K562 (cell line): ENCODE measurements around the gene DMD. TPM values are rescaled to one million over a fixed set of nuclear protein-coding genes. Genes with fewer than 3 reads are reported as not detected.

ENCODE experiments used
- ATAC-seq: fragments of 200-7000 bp; cut with Tn5 transposase; 3 replicates; pipeline ENCODE4 v1.9.1; 2020; ENCODE audit warnings: moderate library complexity
- BruUV-seq: library from RNA; stranded (reverse); fragments of 400-500 nt; replicated peaks from 2 replicates; lab custom pipeline; 2021; lab: Mats Ljungman, UMichigan
- CTCF ChIA-PET: fragments of 300-600 bp; formaldehyde crosslinking; extraction: SDS; loops from one replicate; lab custom pipeline; 2021; ENCODE audit warnings: low intra/inter-chr PET ratio; lab: Yijun Ruan, JAX
- POLR2A ChIA-PET: fragments of 300-600, 350-650 bp; sonication (Branson Sonifier 250); formaldehyde crosslinking; extraction: SDS; loops from one replicate; lab custom pipeline; 2021; ENCODE audit warnings: antibody characterized with exemption, inconsistent platforms; lab: Yijun Ruan, JAX
- DNase-seq, 4 experiments: peaks; one replicate each; pipeline versions ENCODE4 v3.0.0 to v3.0.0-alpha.2; 2011 to 2018; ENCODE audit warnings: low spot score in 3 of 4, mixed read lengths in 3 of 4; ENCODE audit errors: extremely low read depth in 1 of 4
- FAIRE-seq: peaks from 2 replicates; lab custom pipeline; 2011; peaks lifted over from hg19 to GRCh38; lab: Jason Lieb, UNC
- H2AFZ ChIP-seq: 2 replicates; pipeline ENCODE4 v1.6.0; 2011; ENCODE audit warnings: low read depth, low read length, control low read depth, inconsistent platforms
- H3K27ac ChIP-seq: fragments of 200-600 bp; 3 replicates; pipeline ENCODE4 v1.8.0; 2011; ENCODE audit warnings: low read depth, mild to moderate bottlenecking, control low read depth, inconsistent platforms, low read length, moderate library complexity, mixed read lengths; ENCODE audit errors: extremely low read depth
- H3K27me3 ChIP-seq, 2 experiments: fragments of 300-600 bp in 1 of 2; 2 replicates in 1 of 2; 3 replicates in 1 of 2; pipeline versions ENCODE4 v1.6.0 to v1.8.0; 2011; ENCODE audit warnings: inconsistent platforms in 2 of 2, low read length in 2 of 2, mild to moderate bottlenecking in 1 of 2, mixed read lengths in 1 of 2, moderate library complexity in 1 of 2; ENCODE audit not compliant: control insufficient read depth in 2 of 2, insufficient read depth in 2 of 2
- H3K36me3 ChIP-seq: fragments of 300-600 bp; 3 replicates; pipeline ENCODE4 v1.8.0; 2011; ENCODE audit warnings: mild to moderate bottlenecking, low read length, inconsistent platforms; ENCODE audit not compliant: control insufficient read depth, insufficient read depth
- H3K4me1 ChIP-seq, 2 experiments: fragments of 200-600 bp in 1 of 2; replicated peaks in 1 of 2; 2 replicates in 1 of 2; 3 replicates in 1 of 2; pipeline versions ENCODE4 v1.5.1 to v1.8.0; 2011; ENCODE audit warnings: inconsistent platforms in 2 of 2, low read length in 2 of 2, mild to moderate bottlenecking in 1 of 2, mixed read lengths in 1 of 2, moderate library complexity in 1 of 2; ENCODE audit not compliant: control insufficient read depth in 2 of 2, insufficient read depth in 2 of 2
- H3K4me2 ChIP-seq: 2 replicates; pipeline ENCODE4 v1.6.1; 2011; ENCODE audit warnings: low read length, control low read depth, inconsistent platforms, mixed read lengths; ENCODE audit not compliant: insufficient read depth
- H3K4me3 ChIP-seq: fragments of 200-600 bp; sonication (generic), shearing (Covaris generic); 2 replicates; pipeline ENCODE4 v1.5.1; 2016; ENCODE audit warnings: control low read depth, inconsistent platforms
- H3K79me2 ChIP-seq: fragments of 200-600 bp; 3 replicates; pipeline ENCODE4 v1.8.0; 2011; ENCODE audit warnings: low read length, inconsistent platforms; ENCODE audit not compliant: control insufficient read depth, insufficient read depth
- H3K9ac ChIP-seq, 2 experiments: 2 replicates each; pipeline versions ENCODE4 v1.6.0 to v1.6.1; 2011; ENCODE audit warnings: low read depth in 2 of 2, low read length in 2 of 2, control low read depth in 1 of 2, inconsistent platforms in 1 of 2, mild to moderate bottlenecking in 1 of 2, mixed read lengths in 1 of 2; ENCODE audit not compliant: insufficient read depth in 1 of 2
- H3K9me1 ChIP-seq: one replicate; pipeline ENCODE4 v1.6.0; 2011; ENCODE audit warnings: inconsistent platforms, mild to moderate bottlenecking, low read length, moderate library complexity; ENCODE audit not compliant: control insufficient read depth, insufficient read depth
- H3K9me3 ChIP-seq: replicated peaks from 2 replicates; pipeline ENCODE4 v1.5.1; 2011; ENCODE audit warnings: low read depth, low read length, inconsistent platforms; ENCODE audit not compliant: control insufficient read depth, insufficient read depth
- H4K20me1 ChIP-seq: replicated peaks from 2 replicates; pipeline ENCODE4 v1.6.1; 2011; ENCODE audit warnings: low read length, inconsistent platforms, mixed read lengths; ENCODE audit not compliant: control insufficient read depth, insufficient read depth
- ATF7 ChIP-seq: fragments of 450-650 bp; IDR thresholded peaks from 2 replicates; pipeline ENCODE4 v1.7.1; 2014; ENCODE audit warnings: mild to moderate bottlenecking, moderate library complexity
- CREB1 ChIP-seq, 2 experiments: sonication (generic) in 1 of 2; formaldehyde crosslinking in 1 of 2; IDR thresholded peaks; 2 replicates each; pipeline versions ENCODE4 v1.6.1 to v1.8.0; 2012 to 2022; ENCODE audit warnings: inconsistent platforms in 1 of 2, mild to moderate bottlenecking in 1 of 2, missing genetic modification reagents in 1 of 2, moderate library complexity in 1 of 2
- ETV6 ChIP-seq, 3 experiments: fragments of 150-350 bp in 1 of 3; sonication (generic) in 1 of 3; formaldehyde crosslinking in 1 of 3; IDR thresholded peaks; 2 replicates each; pipeline versions ENCODE4 v1.6.1 to v1.8.0; 2014 to 2022; ENCODE audit warnings: borderline replicate concordance in 2 of 3, low read depth in 2 of 3, antibody characterized with exemption in 1 of 3, low read length in 1 of 3, mild to moderate bottlenecking in 1 of 3, missing genetic modification reagents in 1 of 3
- FOXA3 ChIP-seq, 2 experiments: fragments of 450-650 bp in 1 of 2; sonication (generic) in 1 of 2; formaldehyde crosslinking; IDR thresholded peaks in 1 of 2; conservative IDR thresholded peaks in 1 of 2; 2 replicates each; pipeline versions ENCODE4 v1.4.0 to v1.8.0; 2020 to 2022; ENCODE audit warnings: mild to moderate bottlenecking in 2 of 2, missing genetic modification reagents in 1 of 2
- GABPB1 ChIP-seq: sonication (generic); formaldehyde crosslinking; IDR thresholded peaks from 2 replicates; pipeline ENCODE4 v1.8.0; 2022; ENCODE audit warnings: mild to moderate bottlenecking, missing genetic modification reagents
- KDM2B ChIP-seq: fragments of 250-450 bp; sonication (Bioruptor Pico); IDR thresholded peaks from 2 replicates; pipeline ENCODE4 v1.8.0; 2021; ENCODE audit warnings: mild to moderate bottlenecking, moderate library complexity
- SIN3B ChIP-seq: fragments of 450-650 bp; IDR thresholded peaks from 2 replicates; pipeline ENCODE4 v1.6.1; 2017; ENCODE audit warnings: low read depth, mild to moderate bottlenecking, moderate library complexity
- SMAD4 ChIP-seq: fragments of 250-450 bp; sonication (Bioruptor Pico); conservative IDR thresholded peaks from 2 replicates; pipeline ENCODE4 v1.8.0; 2021; ENCODE audit warnings: inconsistent platforms, mild to moderate bottlenecking, moderate library complexity
- SMARCA4 ChIP-seq: fragments of 450-650 bp; IDR thresholded peaks from 2 replicates; pipeline ENCODE4 v1.6.1; 2016
- SREBF2 ChIP-seq: sonication (generic); formaldehyde crosslinking; IDR thresholded peaks from 2 replicates; pipeline ENCODE4 v1.4.0; 2020; ENCODE audit warnings: mild to moderate bottlenecking, missing genetic modification reagents
- TARDBP ChIP-seq: fragments of 450-650 bp; IDR thresholded peaks from 2 replicates; pipeline ENCODE4 v1.6.1; 2016
- TBP ChIP-seq: optimal IDR thresholded peaks from 2 replicates; pipeline ENCODE3; 2011; ENCODE audit warnings: low read depth, low read length, improper control_type of control experiment
- TRIM24 ChIP-seq, 2 experiments: fragments of 450-650 bp; IDR thresholded peaks; 2 replicates each; pipeline ENCODE4 v1.6.1; 2016
- ZBTB8A ChIP-seq: fragments of 450-650 bp; IDR thresholded peaks from 2 replicates; pipeline ENCODE4 v1.6.1; 2018; ENCODE audit warnings: mild to moderate bottlenecking, moderate library complexity; ENCODE audit not compliant: partially characterized antibody
- ZNF239 ChIP-seq: fragments of 250-450 bp; sonication (Bioruptor Pico); IDR thresholded peaks from 2 replicates; pipeline ENCODE4 v1.4.0; 2020; ENCODE audit warnings: mild to moderate bottlenecking
- ZNF408 ChIP-seq: fragments of 250-450 bp; sonication (Bioruptor Pico); IDR thresholded peaks from 2 replicates; pipeline ENCODE4 v1.4.0; 2020; ENCODE audit warnings: low read depth, mild to moderate bottlenecking, moderate library complexity
- ZNF57 ChIP-seq: fragments of 450-650 bp; formaldehyde crosslinking; IDR thresholded peaks from 2 replicates; pipeline ENCODE4 v1.4.0; 2020; ENCODE audit warnings: mild to moderate bottlenecking, moderate library complexity
- ZNF696 ChIP-seq: fragments of 250-450 bp; sonication (Bioruptor Pico); conservative IDR thresholded peaks from 2 replicates; pipeline ENCODE4 v1.4.0; 2020; ENCODE audit warnings: mild to moderate bottlenecking, moderate library complexity
- ZNF785 ChIP-seq: fragments of 250-450 bp; sonication (Bioruptor Pico); IDR thresholded peaks from 2 replicates; pipeline ENCODE4 v1.4.0; 2020; ENCODE audit warnings: mild to moderate bottlenecking
- WGBS: fragments of 100-300 bp; shearing (Covaris generic); methylation state at CpG from one replicate; pipeline ENCODE4 v1.1.6; 2016; ENCODE audit warnings: low coverage, mixed read lengths; ENCODE audit not compliant: insufficient coverage; ENCODE audit errors: missing lambda C conversion rate; 5-methylcytosine and 5-hydroxymethylcytosine counted together
- in situ Hi-C: fragments of 300-500 bp; cut with MboI; formaldehyde crosslinking; loops from 4 replicates; pipeline ENCODE4 v1.15.0; 2018; ENCODE audit warnings: inconsistent platforms, mixed read lengths
- intact Hi-C: fragments of 100-400 bp; cut with micrococcal nuclease; formaldehyde crosslinking; loops from 2 replicates; pipeline ENCODE4 v1.14.2; 2022
- polyA plus RNA-seq, 8 experiments: library from polyadenylated mRNA; depleted of rRNA in 4 of 8; stranded (reverse) in 5 of 8; unstranded in 3 of 8; fragments of >200 nt; fragmentation: Nextera tagmentation in 2 of 8; fragmentation: Illumina TruSeq in 1 of 8; extraction: Ambion mirVana in 2 of 8; extraction: Trizol in 1 of 8; gene quantifications; 2 replicates each; pipeline versions ENCODE4 v1.2.1 to v1.2.3, GENCODE V29; 2011 to 2014; ENCODE audit warnings: inconsistent platforms in 1 of 8, missing spikeins in 1 of 8
- total RNA-seq, 7 experiments: library from RNA; depleted of rRNA in 6 of 7; stranded (reverse); fragments of >200 nt in 6 of 7; fragmentation: Illumina TruSeq in 2 of 7; extraction: Trizol in 2 of 7; gene quantifications; 2 replicates each; pipeline versions ENCODE4 v1.2.1 to v1.2.3, GENCODE V29; 2011 to 2021; ENCODE audit warnings: low replicate concordance in 1 of 7
- TF ChIP-seq, protein P1 (sequence below): sonication (generic); formaldehyde crosslinking; IDR thresholded peaks from 2 replicates; pipeline ENCODE4 v1.8.0; 2022; ENCODE audit warnings: mild to moderate bottlenecking, missing genetic modification reagents
- TF ChIP-seq, protein P2 (sequence below): fragments of 250-450 bp; sonication (Bioruptor Pico); IDR thresholded peaks from 2 replicates; pipeline ENCODE4 v1.8.0; 2021; ENCODE audit warnings: borderline replicate concordance, mild to moderate bottlenecking, moderate library complexity; ENCODE audit not compliant: poor library complexity, severe bottlenecking

Gene DMD
- total and polyA plus RNA-seq, 9 of the 15 experiments (the other 6 are each of a cell fraction or from before 2014, with no cell fraction given): 3.8 to 20.4 (median 11.4) TPM

DNA sequence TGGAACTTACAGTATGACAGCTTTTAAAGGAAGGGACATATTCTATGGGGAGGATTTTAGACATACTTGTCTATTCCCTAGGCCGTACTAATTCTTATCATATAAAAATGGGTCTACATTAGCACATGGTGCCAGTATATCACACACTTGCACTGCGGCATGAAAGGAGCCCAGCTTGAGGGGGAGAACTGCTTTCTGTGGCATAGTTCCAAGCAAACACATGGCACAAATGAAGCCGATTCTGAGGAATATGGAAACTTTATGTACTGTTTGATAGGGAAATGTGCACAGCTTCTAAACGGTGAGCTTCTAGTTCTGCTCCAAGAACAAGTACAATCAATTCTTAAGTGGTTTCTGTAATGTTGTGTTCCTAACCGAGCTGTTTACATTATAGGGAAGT is 1463.9 kb downstream of the DMD start:
- CTCF ChIA-PET: no interaction called here
- 18% methylated on average over 5 of the region's 5 CpGs for WGBS

DNA sequence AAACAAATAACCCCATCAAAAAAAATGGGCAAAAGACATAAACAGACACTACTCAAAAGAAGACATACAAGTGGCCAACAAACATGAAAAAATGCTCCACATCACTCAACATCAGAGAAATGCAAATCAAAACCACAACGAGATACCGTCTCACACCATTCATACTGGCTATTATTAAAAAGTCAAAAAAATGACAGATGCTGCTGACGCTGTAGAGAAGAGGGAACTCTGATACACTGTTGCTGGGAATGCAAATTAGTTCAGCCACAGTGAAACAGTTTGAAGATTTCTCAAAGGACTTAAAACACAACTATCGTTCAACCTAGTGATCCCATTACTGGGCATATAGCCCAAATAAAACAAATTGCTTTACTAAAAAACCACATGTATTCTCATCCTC is 1468.3 kb downstream of the DMD start:
- H3K79me2 ChIP-seq: no peaks in the 10 kb centered on the region
- no peaks in the 10 kb centered on the region for H3K4me1 ChIP-seq
- H3K36me3 ChIP-seq: no peaks in the 10 kb centered on the region
- H4K20me1 ChIP-seq: no peaks in the 10 kb centered on the region
- H2AFZ ChIP-seq: no peak overlapping the region
- no peaks in the 10 kb centered on the region for H3K9me1 ChIP-seq
- TF ChIP-seq ETV6 (IDR thresholded peaks at IDR 0.05; ENCODE audit: borderline replicate concordance in 1 of 2, low read depth in 2 of 2, low read length in 1 of 2) (no peak), ETV6 (CRISPR knock-in tag; IDR thresholded peaks at IDR 0.05; ENCODE audit: borderline replicate concordance) (no peak), TARDBP (no peak), KDM2B (no peak), ZNF239 (no peak), TRIM24 (IDR thresholded peaks at IDR 0.05) (no peak), ZNF57 (CRISPR knock-in tag) (no peak), FOXA3 (CRISPR knock-in tag; conservative IDR thresholded peaks at IDR 0.05 in 1 of 2, IDR thresholded peaks at IDR 0.05 in 1 of 2) (no peak), ZBTB8A (no peak), ZNF696 (no peak), SMARCA4 (no peak), ZNF785 (CRISPR knock-in tag) (no peak), SMAD4 (CRISPR knock-in tag) (no peak), SREBF2 (CRISPR knock-in tag) (no peak)
- TF ChIP-seq, protein P1, sequence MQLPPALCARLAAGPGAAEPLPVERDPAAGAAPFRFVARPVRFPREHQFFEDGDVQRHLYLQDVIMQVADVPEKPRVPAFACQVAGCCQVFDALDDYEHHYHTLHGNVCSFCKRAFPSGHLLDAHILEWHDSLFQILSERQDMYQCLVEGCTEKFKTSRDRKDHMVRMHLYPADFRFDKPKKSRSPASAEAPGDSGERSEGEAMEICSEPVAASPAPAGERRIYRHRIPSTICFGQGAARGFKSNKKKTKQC: no peak
- H3K27ac ChIP-seq: no peak overlapping the region
- 64% methylated on average over 4 of the region's 4 CpGs for WGBS
- no peak overlapping the region for H3K9ac ChIP-seq
- H3K27me3 ChIP-seq: no peaks in the 10 kb centered on the region
- in situ Hi-C loops (no loop called here), intact Hi-C loops (no loop called here)
- no peak overlapping the region for H3K4me2 ChIP-seq
- FAIRE-seq: no peak
- no peak for DNase-seq
- BruUV-seq: no TSS peak
- ATAC-seq: no peak
- H3K4me3 ChIP-seq: no peak overlapping the region
- POLR2A ChIA-PET: no interaction called here
- no peaks in the 10 kb centered on the region for H3K9me3 ChIP-seq
- CTCF ChIA-PET: no interaction called here

More for the DNA sequence above, 1463.9 kb downstream of the DMD start:
- Histone ChIP-seq H2AFZ (no peak overlapping the region), H4K20me1 (no peaks in the 10 kb centered on the region), H3K27ac (no peak overlapping the region), H3K9ac (no peak overlapping the region), H3K36me3 (no peaks in the 10 kb centered on the region), H3K4me3 (no peak overlapping the region), H3K9me3 (no peaks in the 10 kb centered on the region), H3K79me2 (no peaks in the 10 kb centered on the region), H3K4me1 (no peaks in the 10 kb centered on the region), H3K27me3 (no peaks in the 10 kb centered on the region), H3K9me1 (no peaks in the 10 kb centered on the region), H3K4me2 (no peak overlapping the region)
- DNase-seq: no peak
- no peak for TF ChIP-seq CREB1 (IDR thresholded peaks at IDR 0.05)
- no peak for TF ChIP-seq CREB1 (CRISPR knock-in tag; IDR thresholded peaks at IDR 0.05)
- TF ChIP-seq GABPB1 (CRISPR knock-in tag): no peak
- TF ChIP-seq, protein P2, sequence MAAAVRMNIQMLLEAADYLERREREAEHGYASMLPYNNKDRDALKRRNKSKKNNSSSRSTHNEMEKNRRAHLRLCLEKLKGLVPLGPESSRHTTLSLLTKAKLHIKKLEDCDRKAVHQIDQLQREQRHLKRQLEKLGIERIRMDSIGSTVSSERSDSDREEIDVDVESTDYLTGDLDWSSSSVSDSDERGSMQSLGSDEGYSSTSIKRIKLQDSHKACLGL: no peak
- no peak for TF ChIP-seq ATF7
- TF ChIP-seq TBP: no peak
- TF ChIP-seq ZNF408 (CRISPR knock-in tag): no peak
- TF ChIP-seq SIN3B: no peak
- no peak for ATAC-seq
- no peak for FAIRE-seq
- BruUV-seq: no TSS peak
- in situ Hi-C loops (no loop called here), intact Hi-C loops (no loop called here)
- POLR2A ChIA-PET: no interaction called here
